Uterus (tissue), 4 donors: ENCODE measurements around the gene SEPTIN10. TPM values are rescaled to one million over a fixed set of nuclear protein-coding genes. Genes with fewer than 3 reads are reported as not detected.

Experiments
- DNase-seq, 2 donors: peaks; one replicate each; pipeline ENCODE4 v3.0.0-alpha.2; 2019 to 2020
- H3K27ac ChIP-seq, 2 donors: fragments of 200-600 bp; sonication (generic); 1 replicate in 1 of 2; 2 replicates in 1 of 2; pipeline ENCODE4 v1.5.1; 2016 to 2018
- H3K27me3 ChIP-seq, 2 donors: fragments of 200-600 bp; sonication (generic); one replicate each; pipeline ENCODE4 v1.5.1; 2018 to 2019; ENCODE audit warnings: control low read depth in 1 of 2
- H3K36me3 ChIP-seq, 2 donors: fragments of 200-600 bp; sonication (generic); one replicate each; pipeline ENCODE4 v1.5.1; 2019; ENCODE audit warnings: control low read depth in 1 of 2
- H3K4me1 ChIP-seq, 2 donors: fragments of 200-600 bp; sonication (generic); one replicate each; pipeline ENCODE4 v1.5.1; 2018 to 2019; ENCODE audit warnings: control low read depth in 1 of 2
- H3K4me3 ChIP-seq, 2 donors: fragments of 200-600 bp; sonication (generic); 1 replicate in 1 of 2; 2 replicates in 1 of 2; pipeline ENCODE4 v1.5.1; 2018 to 2019; ENCODE audit warnings: mild to moderate bottlenecking in 1 of 2
- H3K9me3 ChIP-seq, 2 donors: fragments of 200-600 bp; sonication (generic); one replicate each; pipeline ENCODE4 v1.5.1; 2019; ENCODE audit warnings: control low read depth in 1 of 2
- POLR2A ChIP-seq, 2 donors: fragments of 450-650 bp; IDR thresholded peaks; one replicate each; pipeline ENCODE4 v1.6.1; 2016; ENCODE audit warnings: antibody characterized with exemption in 2 of 2, mild to moderate bottlenecking in 1 of 2, moderate library complexity in 1 of 2
- intact Hi-C: fragments of 100-400 bp; cut with DNase I; formaldehyde crosslinking; loops from one replicate; pipeline ENCODE4 v1.15.1; 2023; ENCODE audit warnings: low total_unique reads
- total RNA-seq, 4 donors: library from RNA; depleted of rRNA in 3 of 4; stranded (reverse); fragments of >200 nt in 3 of 4; gene quantifications; one replicate each; pipeline versions ENCODE4 v1.1.0 to v1.2.4, GENCODE V29; 2014 to 2023
- TF ChIP-seq, protein P1 (sequence below), 4 experiments: fragments of 200-600 bp in 2 of 4; fragments of 450-650 bp in 2 of 4; sonication (generic) in 2 of 4; IDR thresholded peaks; one replicate each; pipeline ENCODE4 v1.5.1; 2016 to 2019; ENCODE audit warnings: antibody characterized with exemption in 4 of 4, mild to moderate bottlenecking in 2 of 4, moderate library complexity in 1 of 4
- donor health status: DM: yes; HTN: yes; CAD: no.

SEPTIN10 gene
- total RNA-seq, 4 donors from 2014 or later, result 52.8 to 181 (median 121) TPM

DNA sequence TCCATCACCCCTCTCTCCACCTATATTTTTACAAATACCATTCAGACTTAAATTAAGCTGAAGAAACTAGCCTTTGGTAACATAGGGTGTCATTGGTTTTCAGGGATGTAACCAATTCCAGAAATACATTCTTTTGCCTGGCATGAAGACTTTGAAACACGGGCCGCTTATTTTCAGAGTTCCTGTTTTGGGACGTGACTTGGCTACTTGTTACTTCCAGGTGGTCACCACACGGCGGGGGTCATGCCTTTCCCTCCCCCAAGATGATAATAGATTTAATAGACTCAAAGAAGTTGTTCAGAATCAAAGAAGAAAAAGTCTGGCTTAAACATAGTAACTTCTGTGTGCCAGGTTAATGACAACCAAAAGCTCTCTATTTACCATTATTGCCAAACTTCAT, 110.6 kb downstream of the SEPTIN10 start:
- no peak overlapping the region for H3K27ac ChIP-seq
- intact Hi-C loops, result no loop called here
- TF ChIP-seq, protein P1, sequence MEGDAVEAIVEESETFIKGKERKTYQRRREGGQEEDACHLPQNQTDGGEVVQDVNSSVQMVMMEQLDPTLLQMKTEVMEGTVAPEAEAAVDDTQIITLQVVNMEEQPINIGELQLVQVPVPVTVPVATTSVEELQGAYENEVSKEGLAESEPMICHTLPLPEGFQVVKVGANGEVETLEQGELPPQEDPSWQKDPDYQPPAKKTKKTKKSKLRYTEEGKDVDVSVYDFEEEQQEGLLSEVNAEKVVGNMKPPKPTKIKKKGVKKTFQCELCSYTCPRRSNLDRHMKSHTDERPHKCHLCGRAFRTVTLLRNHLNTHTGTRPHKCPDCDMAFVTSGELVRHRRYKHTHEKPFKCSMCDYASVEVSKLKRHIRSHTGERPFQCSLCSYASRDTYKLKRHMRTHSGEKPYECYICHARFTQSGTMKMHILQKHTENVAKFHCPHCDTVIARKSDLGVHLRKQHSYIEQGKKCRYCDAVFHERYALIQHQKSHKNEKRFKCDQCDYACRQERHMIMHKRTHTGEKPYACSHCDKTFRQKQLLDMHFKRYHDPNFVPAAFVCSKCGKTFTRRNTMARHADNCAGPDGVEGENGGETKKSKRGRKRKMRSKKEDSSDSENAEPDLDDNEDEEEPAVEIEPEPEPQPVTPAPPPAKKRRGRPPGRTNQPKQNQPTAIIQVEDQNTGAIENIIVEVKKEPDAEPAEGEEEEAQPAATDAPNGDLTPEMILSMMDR (IDR thresholded peaks at IDR 0.05), result no peak
- no peak for TF ChIP-seq POLR2A (IDR thresholded peaks at IDR 0.05)
- no peak overlapping the region for H3K4me3 ChIP-seq
- no peaks in the 10 kb centered on the region for H3K9me3 ChIP-seq
- no peaks in the 10 kb centered on the region for H3K27me3 ChIP-seq
- DNase-seq, result no peak
- no peaks in the 10 kb centered on the region for H3K36me3 ChIP-seq
- H3K4me1 ChIP-seq, result no peaks in the 10 kb centered on the region

DNA sequence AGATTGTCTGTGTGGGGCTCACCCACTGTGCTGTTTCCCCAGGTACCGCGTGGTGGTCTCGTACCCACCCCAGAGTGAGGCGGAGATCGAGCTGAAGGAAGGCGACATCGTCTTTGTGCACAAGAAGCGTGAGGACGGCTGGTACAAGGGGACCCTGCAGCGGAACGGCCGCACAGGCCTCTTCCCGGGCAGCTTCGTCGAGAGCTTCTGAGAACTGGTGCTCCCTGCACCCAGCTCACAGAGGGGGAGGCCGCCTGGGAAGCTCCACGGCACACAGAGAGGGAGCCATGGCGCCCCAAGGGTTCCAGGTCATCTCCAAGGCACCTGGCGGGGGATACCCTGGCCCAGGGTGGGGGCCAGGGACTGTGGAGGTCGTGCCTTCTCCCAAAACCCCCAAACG, 112.3 kb downstream of the SEPTIN10 start:
- no peaks in the 10 kb centered on the region for H3K27me3 ChIP-seq
- DNase-seq, result no peak
- intact Hi-C loops, result no loop called here
- no peak overlapping the region for H3K4me3 ChIP-seq
- TF ChIP-seq, protein P1 (IDR thresholded peaks at IDR 0.05), result no peak
- TF ChIP-seq POLR2A (IDR thresholded peaks at IDR 0.05), result no peak
- no peaks in the 10 kb centered on the region for H3K4me1 ChIP-seq
- no peak overlapping the region for H3K27ac ChIP-seq
- H3K9me3 ChIP-seq, result no peaks in the 10 kb centered on the region
- no peaks in the 10 kb centered on the region for H3K36me3 ChIP-seq

DNA sequence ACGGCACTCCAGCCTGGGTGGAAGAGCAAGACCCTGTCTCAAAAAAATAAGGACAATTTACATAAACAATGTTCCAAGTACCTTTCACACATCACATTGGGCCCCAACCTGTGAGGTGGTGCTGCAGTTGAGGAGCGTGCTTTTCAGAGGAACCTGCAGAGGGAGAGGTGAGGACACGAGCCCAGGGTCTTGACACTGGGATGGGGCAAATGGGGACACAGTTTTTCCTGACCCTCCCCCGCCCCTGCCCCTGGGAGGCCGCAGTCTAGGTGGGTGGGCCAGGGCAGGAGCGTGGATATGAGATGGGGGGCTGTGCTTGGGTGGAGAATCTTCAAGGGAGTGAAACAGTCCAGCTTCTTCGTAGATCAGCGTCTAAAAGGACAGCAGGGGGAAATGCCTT, 112.9 kb downstream of the SEPTIN10 start:
- no peak overlapping the region for H3K4me3 ChIP-seq
- H3K36me3 ChIP-seq, result no peaks in the 10 kb centered on the region
- H3K4me1 ChIP-seq, result no peaks in the 10 kb centered on the region
- no peak for TF ChIP-seq POLR2A (IDR thresholded peaks at IDR 0.05)
- TF ChIP-seq, protein P1 (IDR thresholded peaks at IDR 0.05), result no peak
- no peak for DNase-seq
- no peaks in the 10 kb centered on the region for H3K27me3 ChIP-seq
- intact Hi-C loops, result no loop called here
- no peaks in the 10 kb centered on the region for H3K9me3 ChIP-seq
- no peak overlapping the region for H3K27ac ChIP-seq

DNA sequence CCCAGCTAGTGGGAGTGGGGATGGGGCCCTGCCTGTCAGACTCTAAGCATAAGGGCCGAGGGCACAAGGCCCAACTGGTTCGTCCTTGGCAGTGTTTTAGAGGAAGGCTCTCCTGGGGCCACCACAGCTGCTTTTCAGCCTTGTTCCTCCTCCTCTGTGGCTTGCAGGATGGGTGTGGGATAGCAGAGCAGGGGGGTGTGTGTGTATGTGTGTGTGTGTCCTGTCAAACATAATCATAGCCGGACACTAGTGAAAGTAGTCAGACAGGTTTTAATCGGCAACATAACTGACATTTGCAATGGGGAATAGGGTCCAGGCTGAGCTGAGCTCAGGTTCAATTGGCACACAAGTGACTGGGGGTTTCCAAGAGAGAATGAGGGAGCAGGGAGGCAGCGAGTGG, 114.2 kb downstream of the SEPTIN10 start:
- Histone ChIP-seq H3K27me3 (no peaks in the 10 kb centered on the region), H3K4me3 (no peak overlapping the region), H3K36me3 (no peaks in the 10 kb centered on the region), H3K9me3 (no peaks in the 10 kb centered on the region), H3K27ac (no peak overlapping the region), H3K4me1 (no peaks in the 10 kb centered on the region)
- TF ChIP-seq, protein P1 (IDR thresholded peaks at IDR 0.05), result no peak
- no peak for TF ChIP-seq POLR2A (IDR thresholded peaks at IDR 0.05)
- DNase-seq, result no peak
- intact Hi-C loops, result no loop called here

DNA sequence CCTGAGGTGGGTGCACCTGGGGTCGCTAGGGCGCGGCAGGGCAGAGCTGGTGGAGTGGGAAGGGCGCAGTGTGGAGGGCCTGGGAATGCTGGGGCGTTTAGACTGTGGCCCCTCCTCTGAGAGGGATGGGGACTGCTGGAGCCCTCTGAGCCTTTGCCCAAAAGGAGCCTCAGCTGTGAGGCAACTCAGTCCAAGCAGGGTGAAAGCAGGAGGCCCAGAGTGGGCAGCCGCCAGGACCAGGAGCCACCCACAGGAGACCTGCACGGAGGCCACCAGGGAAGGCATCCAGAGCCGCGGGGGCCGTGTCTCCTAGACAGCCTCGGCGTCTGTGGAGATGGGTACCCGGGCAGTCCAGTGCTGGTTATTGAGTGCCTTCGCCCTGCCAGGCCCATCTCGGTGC, 114.9 kb downstream of the SEPTIN10 start:
- H3K27ac ChIP-seq, result no peak overlapping the region
- H3K4me3 ChIP-seq, result no peak overlapping the region
- H3K4me1 ChIP-seq, result no peaks in the 10 kb centered on the region
- no peaks in the 10 kb centered on the region for H3K36me3 ChIP-seq
- TF ChIP-seq, protein P1 (IDR thresholded peaks at IDR 0.05), result no peak
- no peak for TF ChIP-seq POLR2A (IDR thresholded peaks at IDR 0.05)
- no peaks in the 10 kb centered on the region for H3K27me3 ChIP-seq
- no peaks in the 10 kb centered on the region for H3K9me3 ChIP-seq
- DNase-seq, result no peak
- intact Hi-C loops, result no loop called here
